IMR-90 (cell line): ENCODE measurements around the gene TRIM47. TPM values are rescaled to one million over a fixed set of nuclear protein-coding genes. Genes with fewer than 3 reads are reported as not detected.

Experiments
- ATAC-seq: fragments of 200-7000 bp; cut with Tn5 transposase; 2 replicates; pipeline ENCODE4 v1.9.1; 2020; ENCODE audit warnings: low read depth, mild to moderate bottlenecking, moderate library complexity
- BruUV-seq: library from RNA; stranded (reverse); fragments of 400-500 nt; replicated peaks from 2 replicates; lab custom pipeline; 2021; lab: Mats Ljungman, UMichigan
- CTCF ChIA-PET: fragments of 300-600 bp; formaldehyde crosslinking; extraction: SDS; loops from one replicate; lab custom pipeline; 2021; ENCODE audit warnings: antibody characterized with exemption; lab: Yijun Ruan, JAX
- POLR2A ChIA-PET: fragments of 300-600 bp; sonication (Branson Sonifier 250); formaldehyde crosslinking; loops from one replicate; lab custom pipeline; 2022; ENCODE audit warnings: antibody characterized with exemption; ENCODE audit not compliant: unreplicated experiment; lab: Charles Lee
- DNase-seq: peaks from one replicate; pipeline ENCODE4 v3.0.0; 2013
- H2AFZ ChIP-seq: replicated peaks from 2 replicates; pipeline ENCODE3; 2013; ENCODE audit warnings: low read length, mild to moderate bottlenecking; ENCODE audit not compliant: poor library complexity
- H2AK5ac ChIP-seq: 2 replicates; pipeline ENCODE4 v1.6.1; 2013; ENCODE audit warnings: low read depth, low read length, inconsistent platforms
- H2AK9ac ChIP-seq: replicated peaks from 2 replicates; pipeline ENCODE3; 2013; ENCODE audit warnings: mild to moderate bottlenecking, low read depth, low read length, moderate library complexity; ENCODE audit not compliant: poor library complexity
- H2BK120ac ChIP-seq: 2 replicates; pipeline ENCODE4 v1.6.1; 2013; ENCODE audit warnings: low read depth, low read length, inconsistent platforms
- H2BK15ac ChIP-seq: 3 replicates; pipeline ENCODE4 v1.6.1; 2013; ENCODE audit warnings: low read depth, low read length, inconsistent platforms
- H2BK20ac ChIP-seq: 2 replicates; pipeline ENCODE4 v1.6.1; 2013; ENCODE audit warnings: low read depth, mild to moderate bottlenecking, inconsistent platforms, low read length, moderate library complexity
- H2BK5ac ChIP-seq: 2 replicates; pipeline ENCODE4 v1.6.1; 2013; ENCODE audit warnings: mild to moderate bottlenecking, low read depth, low read length, inconsistent platforms; ENCODE audit not compliant: poor library complexity, severe bottlenecking
- H3K14ac ChIP-seq: replicated peaks from 2 replicates; pipeline ENCODE4 v1.6.1; 2013; ENCODE audit warnings: low read depth, low read length, inconsistent platforms
- H3K18ac ChIP-seq: 2 replicates; pipeline ENCODE4 v1.6.1; 2013; ENCODE audit warnings: low read depth, low read length, control low read depth
- H3K23ac ChIP-seq: 2 replicates; pipeline ENCODE4 v1.6.1; 2013; ENCODE audit warnings: low read depth, low read length, inconsistent platforms
- H3K27ac ChIP-seq: 2 replicates; pipeline ENCODE4 v1.5.1; 2013; ENCODE audit warnings: mild to moderate bottlenecking, control low read depth, low read length; ENCODE audit not compliant: insufficient read depth
- H3K27me3 ChIP-seq: 2 replicates; pipeline ENCODE4 v1.6.1; 2013; ENCODE audit warnings: low read length; ENCODE audit not compliant: control insufficient read depth, insufficient read depth
- H3K36me3 ChIP-seq: 2 replicates; pipeline ENCODE4 v1.6.1; 2013; ENCODE audit warnings: low read length, mixed read lengths; ENCODE audit not compliant: control insufficient read depth, insufficient read depth
- H3K4ac ChIP-seq: 2 replicates; pipeline ENCODE4 v1.6.1; 2013; ENCODE audit warnings: low read depth, low read length, inconsistent platforms
- H3K4me1 ChIP-seq: 2 replicates; pipeline ENCODE4 v1.6.1; 2013; ENCODE audit warnings: low read length, mixed read lengths; ENCODE audit not compliant: control insufficient read depth, insufficient read depth
- H3K4me2 ChIP-seq: 2 replicates; pipeline ENCODE4 v1.6.1; 2013; ENCODE audit warnings: low read depth, mild to moderate bottlenecking, control low read depth, low read length, moderate library complexity
- H3K4me3 ChIP-seq: 2 replicates; pipeline ENCODE4 v1.5.1; 2013; ENCODE audit warnings: low read depth, mild to moderate bottlenecking, control low read depth, low read length, moderate library complexity; ENCODE audit not compliant: insufficient read depth
- H3K56ac ChIP-seq: 2 replicates; pipeline ENCODE4 v1.6.1; 2013; ENCODE audit warnings: low read length, inconsistent platforms; ENCODE audit not compliant: insufficient read depth; ENCODE audit errors: extremely low read depth
- H3K79me1 ChIP-seq, 2 experiments: 2 replicates each; pipeline ENCODE4 v1.6.1; 2013; ENCODE audit warnings: low read length in 2 of 2, inconsistent platforms in 1 of 2, low read depth in 1 of 2
- H3K9ac ChIP-seq: 2 replicates; pipeline ENCODE4 v1.6.1; 2013; ENCODE audit warnings: low read depth, low read length, control low read depth
- H3K9me1 ChIP-seq: 2 replicates; pipeline ENCODE4 v1.6.1; 2013; ENCODE audit warnings: low read length, inconsistent platforms; ENCODE audit not compliant: insufficient read depth
- H3K9me3 ChIP-seq: 2 replicates; pipeline ENCODE4 v1.6.1; 2013; ENCODE audit warnings: low read length; ENCODE audit not compliant: control insufficient read depth, insufficient read depth
- H4K20me1 ChIP-seq: 2 replicates; pipeline ENCODE4 v1.6.1; 2013; ENCODE audit warnings: low read length, inconsistent platforms; ENCODE audit not compliant: insufficient read depth
- H4K5ac ChIP-seq: 2 replicates; pipeline ENCODE4 v1.6.1; 2013; ENCODE audit warnings: mild to moderate bottlenecking, low read depth, low read length, control low read depth
- H4K8ac ChIP-seq, 2 experiments: 2 replicates each; pipeline ENCODE4 v1.6.1; 2013; ENCODE audit warnings: low read depth in 2 of 2, low read length in 2 of 2, control low read depth in 1 of 2, inconsistent platforms in 1 of 2
- H4K91ac ChIP-seq: 2 replicates; pipeline ENCODE4 v1.6.1; 2013; ENCODE audit warnings: low read depth, low read length, inconsistent platforms; ENCODE audit not compliant: insufficient read depth
- MXI1 ChIP-seq: IDR thresholded peaks from 2 replicates; pipeline ENCODE4 v1.6.1; 2012; ENCODE audit warnings: low read depth, mild to moderate bottlenecking, low read length, moderate library complexity, borderline replicate concordance
- NFE2L2 ChIP-seq: fragments of 150-350 bp; IDR thresholded peaks from 2 replicates; pipeline ENCODE4 v1.6.1; 2016; ENCODE audit warnings: low read depth, mild to moderate bottlenecking, low read length
- WGBS, 2 experiments: methylation state at CpG; one replicate each; pipeline versions ENCODE4 v1.1.5 to v1.1.7; 2013; ENCODE audit warnings: missing lambda C conversion rate in 2 of 2; ENCODE audit not compliant: insufficient read length in 1 of 2; ENCODE audit errors: extremely low coverage in 2 of 2; 5-methylcytosine and 5-hydroxymethylcytosine counted together
- dilution Hi-C: fragments of 300-500 bp; cut with HindIII; formaldehyde crosslinking; loops from one replicate; pipeline ENCODE4 v1.14.3; 2018; ENCODE audit warnings: low sequenced_read_pairs; ENCODE audit not compliant: unreplicated experiment
- in situ Hi-C: fragments of 300-500 bp; cut with MboI; formaldehyde crosslinking; loops from 3 replicates; pipeline ENCODE4 v1.14.3; 2019; ENCODE audit warnings: low sequenced_read_pairs, inconsistent platforms, mixed read lengths
- intact Hi-C: fragments of 100-400 bp; cut with micrococcal nuclease; formaldehyde crosslinking; loops from 2 replicates; pipeline ENCODE4 v1.10.0; 2022
- polyA plus RNA-seq, 3 experiments: library from polyadenylated mRNA; depleted of rRNA; stranded (reverse); fragments of >200 nt; gene quantifications; 2 replicates each; pipeline ENCODE4 v1.2.3, GENCODE V29; 2012; ENCODE audit warnings: low replicate concordance in 1 of 3
- total RNA-seq: library from RNA; depleted of rRNA; stranded (reverse); fragments of >200 nt; gene quantifications from 2 replicates; pipeline ENCODE4 v1.2.3, GENCODE V29; 2012

The TRIM47 gene
- total and polyA plus RNA-seq, 2 of the 4 experiments (the other 2 are of a cell fraction): 1.4 to 7.5 TPM

- Histone ChIP-seq H3K36me3 (peaks cover 19% of the 10 kb centered on the region), H3K56ac (no peak overlapping the region), H4K8ac (no peak overlapping the region), H3K27me3 (no peaks in the 10 kb centered on the region), H3K4me3 (no peak overlapping the region), H2BK120ac (no peak overlapping the region), H3K4ac (no peak overlapping the region), H3K27ac (no peak overlapping the region), H2AK5ac (no peak overlapping the region), H3K4me2 (no peak overlapping the region), H3K79me1 (peaks cover 9 to 44% of the 10 kb centered on the region in 2 experiments; a peak in 3 of 4 replicates), H3K14ac (no peak overlapping the region), H4K5ac (no peak overlapping the region), H3K9me3 (no peaks in the 10 kb centered on the region), H3K4me1 (peaks cover 7% of the 10 kb centered on the region; the same call in 1 of the 2 replicates), H2BK20ac (no peak overlapping the region), H2AK9ac (no peak overlapping the region), H3K9ac (no peak overlapping the region), H2BK15ac (no peak overlapping the region), H2AFZ (no peak overlapping the region), H4K91ac (no peak overlapping the region), H4K20me1 (peaks cover 4% of the 10 kb centered on the region; the same call in 1 of the 2 replicates), H3K9me1 (peaks cover 12% of the 10 kb centered on the region; the same call in 1 of the 2 replicates), H3K18ac (no peak overlapping the region), H3K23ac (no peak overlapping the region), H2BK5ac (no peak overlapping the region)
- dilution Hi-C loops: no loop called here
- intact Hi-C loops: no loop called here
- 100% methylated on average over 6 of the region's 16 CpGs; no CpG with 5 or more reads in 1 of the 2 experiments for WGBS, 2 experiments
- TF ChIP-seq NFE2L2 (no peak), MXI1 (no peak)
- in situ Hi-C loops: no loop called here
- ATAC-seq (no peak), DNase-seq (no peak)
- BruUV-seq: no TSS peak
- POLR2A ChIA-PET: no interaction called here
- CTCF ChIA-PET: no interaction called here
Measured at GRCh38 chr17:75892556-75893224, 14.3 kb upstream of the TRIM47 start.
